Stomach (tissue), 4 donors: ENCODE measurements around the gene FOXE3.

ENCODE experiments used
- CTCF ChIP-seq, 7 experiments: fragments of 450-650 bp in 4 of 7; fragments of 200-600 bp in 3 of 7; sonication (generic) in 3 of 7; IDR thresholded peaks; one replicate each; pipeline ENCODE4 v1.5.1; 2016 to 2019; ENCODE audit warnings: antibody characterized with exemption in 7 of 7, control low read depth in 2 of 7, mild to moderate bottlenecking in 1 of 7
- EP300 ChIP-seq: sonication (generic); formaldehyde crosslinking; IDR thresholded peaks from one replicate; pipeline ENCODE4 v1.6.1; 2017; ENCODE audit warnings: antibody characterized with exemption
- POLR2A ChIP-seq, 4 donors: fragments of 450-650 bp; IDR thresholded peaks; one replicate each; pipeline ENCODE4 v1.6.1; 2016; ENCODE audit warnings: antibody characterized with exemption in 4 of 4, control low read depth in 2 of 4, mild to moderate bottlenecking in 1 of 4, moderate library complexity in 1 of 4
- POLR2AphosphoS5 ChIP-seq, 3 donors: sonication (generic); formaldehyde crosslinking; IDR thresholded peaks; one replicate each; pipeline ENCODE4 v1.6.1; 2016; ENCODE audit warnings: antibody characterized with exemption in 3 of 3

GRCh38 chr1:47416319-47417169 lies 459 bp downstream of the FOXE3 start:
- TF ChIP-seq CTCF (IDR thresholded peaks at IDR 0.05) = no peak
- no peak for TF ChIP-seq POLR2A (IDR thresholded peaks at IDR 0.05)
- no peak for TF ChIP-seq POLR2AphosphoS5 (IDR thresholded peaks at IDR 0.05)
- no peak for TF ChIP-seq EP300
